Liver (tissue), 9 donors: ENCODE data around the gene GCH1. TPM values are rescaled to one million over a fixed set of nuclear protein-coding genes. Genes with fewer than 3 reads are reported as not detected.
A peak's percentile ranks its signal among the peaks of the same experiment; 100 is the strongest.

Experiments used
- DNase-seq: peaks from one replicate; pipeline ENCODE4 v3.0.0-alpha.2; 2017; ENCODE audit warnings: low spot score
- H3K27ac ChIP-seq, 2 donors: one replicate each; pipeline ENCODE4 v1.7.0; 2013; ENCODE audit warnings: inconsistent platforms in 2 of 2, low read length in 2 of 2, control low read depth in 1 of 2, low read depth in 1 of 2, mild to moderate bottlenecking in 1 of 2
- H3K27me3 ChIP-seq, 4 donors: one replicate each; pipeline versions ENCODE4 v1.6.1 to v1.7.0; 2013; ENCODE audit warnings: low read length in 3 of 4, inconsistent platforms in 1 of 4, mild to moderate bottlenecking in 1 of 4, moderate library complexity in 1 of 4; ENCODE audit not compliant: control insufficient read depth in 4 of 4, insufficient read depth in 4 of 4
- H3K36me3 ChIP-seq, 4 donors: one replicate each; pipeline versions ENCODE4 v1.6.1 to v1.7.0; 2013; ENCODE audit warnings: low read length in 3 of 4, mild to moderate bottlenecking in 3 of 4, low read depth in 1 of 4, moderate library complexity in 1 of 4; ENCODE audit not compliant: control insufficient read depth in 4 of 4, insufficient read depth in 3 of 4
- H3K4me1 ChIP-seq, 4 donors: one replicate each; pipeline versions ENCODE4 v1.6.1 to v1.7.0; 2013; ENCODE audit warnings: low read length in 3 of 4, mild to moderate bottlenecking in 3 of 4, moderate library complexity in 1 of 4; ENCODE audit not compliant: control insufficient read depth in 4 of 4, insufficient read depth in 4 of 4
- H3K4me3 ChIP-seq, 3 donors: one replicate each; pipeline versions ENCODE4 v1.6.1 to v1.7.0; 2013; ENCODE audit warnings: low read length in 3 of 3, control low read depth in 1 of 3, low read depth in 1 of 3, mild to moderate bottlenecking in 1 of 3
- H3K9ac ChIP-seq, 2 donors: one replicate each; pipeline ENCODE4 v1.7.0; 2013; ENCODE audit warnings: low read length in 2 of 2, mild to moderate bottlenecking in 2 of 2, moderate library complexity in 2 of 2, control low read depth in 1 of 2, low read depth in 1 of 2
- H3K9me3 ChIP-seq, 4 donors: one replicate each; pipeline versions ENCODE4 v1.6.1 to v1.7.0; 2013; ENCODE audit warnings: low read length in 3 of 4; ENCODE audit not compliant: control insufficient read depth in 4 of 4
- ATF3 ChIP-seq: IDR thresholded peaks from 2 replicates; pipeline ENCODE4 v1.6.1; 2016; ENCODE audit warnings: antibody characterized with exemption
- CTCF ChIP-seq: fragments of 150-350 bp; IDR thresholded peaks from 2 replicates; pipeline ENCODE4 v1.5.1; 2017; ENCODE audit warnings: improper control_type of control experiment, low read depth, low read length; ENCODE audit not compliant: missing input control
- EGR1 ChIP-seq, 2 donors: IDR thresholded peaks; 2 replicates each; pipeline ENCODE4 v1.6.1; 2016 to 2018; ENCODE audit warnings: antibody characterized with exemption in 2 of 2, low read depth in 2 of 2
- FOXA1 ChIP-seq: IDR thresholded peaks from 2 replicates; pipeline ENCODE4 v1.6.1; 2016; ENCODE audit warnings: antibody characterized with exemption
- FOXA2 ChIP-seq: IDR thresholded peaks from 2 replicates; pipeline ENCODE4 v1.6.1; 2016; ENCODE audit warnings: antibody characterized with exemption
- GABPA ChIP-seq, 2 donors: IDR thresholded peaks in 1 of 2; conservative IDR thresholded peaks in 1 of 2; 2 replicates each; pipeline ENCODE4 v1.6.1; 2016; ENCODE audit warnings: antibody characterized with exemption in 2 of 2, mild to moderate bottlenecking in 1 of 2, moderate library complexity in 1 of 2
- HNF4A ChIP-seq, 2 donors: conservative IDR thresholded peaks; 2 replicates each; pipeline ENCODE4 v1.6.1; 2016; ENCODE audit warnings: antibody characterized with exemption in 2 of 2, mild to moderate bottlenecking in 2 of 2
- HNF4G ChIP-seq: IDR thresholded peaks from 2 replicates; pipeline ENCODE4 v1.6.1; 2016; ENCODE audit warnings: antibody characterized with exemption
- JUND ChIP-seq, 2 donors: IDR thresholded peaks; 2 replicates each; pipeline ENCODE4 v1.6.1; 2016; ENCODE audit warnings: antibody characterized with exemption in 2 of 2
- MAX ChIP-seq: IDR thresholded peaks from 2 replicates; pipeline ENCODE4 v1.6.1; 2016; ENCODE audit warnings: antibody characterized with exemption
- NR2F2 ChIP-seq: IDR thresholded peaks from 2 replicates; pipeline ENCODE4 v1.6.1; 2016; ENCODE audit warnings: antibody characterized with exemption
- RAD21 ChIP-seq, 2 donors: IDR thresholded peaks; 2 replicates each; pipeline ENCODE4 v1.6.1; 2016; ENCODE audit warnings: antibody characterized with exemption in 2 of 2, mild to moderate bottlenecking in 2 of 2
- REST ChIP-seq: IDR thresholded peaks from 2 replicates; pipeline ENCODE4 v1.6.1; 2016; ENCODE audit warnings: antibody characterized with exemption, mild to moderate bottlenecking
- RXRA ChIP-seq, 2 donors: IDR thresholded peaks; 2 replicates each; pipeline ENCODE4 v1.6.1; 2017 to 2018; ENCODE audit warnings: antibody characterized with exemption in 2 of 2, mild to moderate bottlenecking in 1 of 2
- SP1 ChIP-seq: IDR thresholded peaks from 2 replicates; pipeline ENCODE4 v1.6.1; 2018; ENCODE audit warnings: antibody characterized with exemption, mild to moderate bottlenecking
- TAF1 ChIP-seq: conservative IDR thresholded peaks from 2 replicates; pipeline ENCODE4 v1.6.1; 2016; ENCODE audit warnings: antibody characterized with exemption, mild to moderate bottlenecking
- YY1 ChIP-seq: IDR thresholded peaks from 2 replicates; pipeline ENCODE4 v1.6.1; 2016; ENCODE audit warnings: antibody characterized with exemption, mild to moderate bottlenecking
- ZBTB33 ChIP-seq: IDR thresholded peaks from 2 replicates; pipeline ENCODE4 v1.6.1; 2016; ENCODE audit warnings: antibody characterized with exemption
- WGBS: extraction: QIAGEN DNeasy Blood & Tissue Kit; methylation state at CpG from one replicate; pipeline ENCODE4 v1.1.7; 2013; 5-methylcytosine and 5-hydroxymethylcytosine counted together
- polyA plus RNA-seq, 2 donors: library from polyadenylated mRNA; stranded (reverse) in 1 of 2; unstranded in 1 of 2; fragments of 200-250 nt in 1 of 2; fragments of >200 nt in 1 of 2; fragmentation: Nextera tagmentation in 1 of 2; extraction: Ambion mirVana in 1 of 2; gene quantifications; one replicate each; pipeline versions ENCODE4 v1.2.1 to v1.2.3, GENCODE V29; 2013 to 2015
- total RNA-seq, 2 donors: library from RNA; depleted of rRNA; stranded (reverse); fragments of >200 nt; gene quantifications; one replicate each; pipeline ENCODE4 v1.2.3, GENCODE V29; 2014
- donor health status: healthy.
- donor health status: healthy.
- donor health status: healthy.
- donor health status: healthy.
- donor health status: healthy.

The GCH1 gene
- total and polyA plus RNA-seq, 4 donors: 19.7 to 60.0 (median 37.0) TPM

- H3K27ac ChIP-seq: peak overlapping the region; percentile 74 to 80
- no peaks in the 10 kb centered on the region for H3K27me3 ChIP-seq
- no peak overlapping the region for H3K9ac ChIP-seq
- peak; percentile 38 for TF ChIP-seq ZBTB33
- TF ChIP-seq SP1: peak; percentile 65
- TF ChIP-seq HNF4G: peak; percentile 57
- no peak for TF ChIP-seq REST
- no peak for TF ChIP-seq TAF1
- no peak for TF ChIP-seq ATF3
- no peak for TF ChIP-seq NR2F2
- TF ChIP-seq HNF4A (conservative IDR thresholded peaks at IDR 0.05): peak; percentile 90 to 97
- peak; percentile 71 for TF ChIP-seq YY1
- TF ChIP-seq CTCF: no peak
- peak; percentile 5 for TF ChIP-seq FOXA2
- TF ChIP-seq FOXA1: no peak
- peak in 1 of 2 donors; percentile 14 for TF ChIP-seq RAD21 (IDR thresholded peaks at IDR 0.05)
- peak; percentile 47 to 74 for TF ChIP-seq RXRA (IDR thresholded peaks at IDR 0.05)
- peak in 1 of 2 donors; percentile 62 for TF ChIP-seq JUND (IDR thresholded peaks at IDR 0.05)
- peak; percentile 60 for TF ChIP-seq MAX
- no peak for TF ChIP-seq GABPA (IDR thresholded peaks at IDR 0.05 in 1 of 2, conservative IDR thresholded peaks at IDR 0.05 in 1 of 2)
- no peak for TF ChIP-seq EGR1 (IDR thresholded peaks at IDR 0.05; ENCODE audit: low read depth in 2 of 2)
- H3K4me1 ChIP-seq: peaks cover 7 to 65% (median 37%) of the 10 kb centered on the region in 4 donors
- no peak overlapping the region for H3K4me3 ChIP-seq
- 53% methylated on average over 2 of the region's 2 CpGs for WGBS
- H3K9me3 ChIP-seq: no peaks in the 10 kb centered on the region
- DNase-seq: no peak
- peaks cover 0 to 9% (median 2%) of the 10 kb centered on the region in 4 donors for H3K36me3 ChIP-seq
Measured at GRCh38 chr14:54844479-54844878, 58.1 kb downstream of the GCH1 start.
